ENCODE data around the gene GOLGA6C.

GRCh38 chr15:75224281-75224680 is 33.9 kb upstream of the GOLGA6C start:
- TF ChIP-seq CTCF (conservative IDR thresholded peaks at IDR 0.05 in 1 of 2, IDR thresholded peaks at IDR 0.05 in 1 of 2; ENCODE audit: low read depth in 1 of 2, low read length in 2 of 2) (no peak), EZH2 (IDR thresholded peaks at IDR 0.05; ENCODE audit: low read length, missing control alignments) (no peak)

Data from fibroblast of lung (primary cell).